ENCODE results near the gene CA9.

CA9 gene

DNA sequence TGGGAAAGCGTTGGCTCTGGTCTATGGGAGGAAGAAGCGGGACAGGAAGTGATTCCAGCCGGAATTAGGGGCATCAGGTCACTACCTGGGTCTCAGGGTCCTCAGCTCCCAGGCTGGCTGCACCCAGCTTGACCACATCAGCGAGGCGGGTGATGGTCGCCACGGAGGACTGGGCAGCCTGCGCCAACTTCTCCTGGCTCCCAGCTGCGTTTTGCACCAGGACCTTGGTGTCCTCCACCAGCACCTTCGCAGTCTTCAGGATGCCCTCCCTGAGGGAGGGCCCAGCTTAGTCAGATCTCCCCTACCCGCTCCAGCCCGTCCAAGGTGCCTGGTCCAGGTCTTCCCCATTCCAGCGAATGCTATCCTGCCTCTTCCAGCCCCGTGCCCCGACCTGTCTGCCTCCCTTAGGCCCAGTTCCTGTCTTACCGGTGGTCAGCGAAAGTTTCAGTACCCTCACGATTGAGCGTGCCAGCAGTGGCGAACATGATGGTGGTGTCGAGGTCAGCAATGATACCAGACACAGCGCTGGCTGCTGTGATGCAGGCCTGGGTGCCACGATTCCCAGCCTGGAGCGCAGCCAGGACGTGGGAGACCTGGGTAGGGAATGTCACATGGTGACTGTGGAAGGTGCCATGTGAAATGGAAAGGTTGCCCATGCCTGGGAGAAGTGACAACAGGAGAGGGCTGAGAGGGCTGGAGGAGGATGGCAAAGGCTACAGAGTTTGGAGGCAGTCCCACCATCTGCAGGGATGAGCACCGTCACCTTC lies 30.4 kb downstream of the CA9 start:
- no peak overlapping the region for H3K4me3 ChIP-seq (replicated peaks in 1 of 2; ENCODE audit: low read depth in 2 of 2, low read length in 2 of 2)
- no peak for DNase-seq (ENCODE audit: low read depth in 2 of 2)
- TF ChIP-seq, protein P1, sequence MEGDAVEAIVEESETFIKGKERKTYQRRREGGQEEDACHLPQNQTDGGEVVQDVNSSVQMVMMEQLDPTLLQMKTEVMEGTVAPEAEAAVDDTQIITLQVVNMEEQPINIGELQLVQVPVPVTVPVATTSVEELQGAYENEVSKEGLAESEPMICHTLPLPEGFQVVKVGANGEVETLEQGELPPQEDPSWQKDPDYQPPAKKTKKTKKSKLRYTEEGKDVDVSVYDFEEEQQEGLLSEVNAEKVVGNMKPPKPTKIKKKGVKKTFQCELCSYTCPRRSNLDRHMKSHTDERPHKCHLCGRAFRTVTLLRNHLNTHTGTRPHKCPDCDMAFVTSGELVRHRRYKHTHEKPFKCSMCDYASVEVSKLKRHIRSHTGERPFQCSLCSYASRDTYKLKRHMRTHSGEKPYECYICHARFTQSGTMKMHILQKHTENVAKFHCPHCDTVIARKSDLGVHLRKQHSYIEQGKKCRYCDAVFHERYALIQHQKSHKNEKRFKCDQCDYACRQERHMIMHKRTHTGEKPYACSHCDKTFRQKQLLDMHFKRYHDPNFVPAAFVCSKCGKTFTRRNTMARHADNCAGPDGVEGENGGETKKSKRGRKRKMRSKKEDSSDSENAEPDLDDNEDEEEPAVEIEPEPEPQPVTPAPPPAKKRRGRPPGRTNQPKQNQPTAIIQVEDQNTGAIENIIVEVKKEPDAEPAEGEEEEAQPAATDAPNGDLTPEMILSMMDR (IDR thresholded peaks at IDR 0.05; ENCODE audit: low read depth, low read length) = no peak

DNA sequence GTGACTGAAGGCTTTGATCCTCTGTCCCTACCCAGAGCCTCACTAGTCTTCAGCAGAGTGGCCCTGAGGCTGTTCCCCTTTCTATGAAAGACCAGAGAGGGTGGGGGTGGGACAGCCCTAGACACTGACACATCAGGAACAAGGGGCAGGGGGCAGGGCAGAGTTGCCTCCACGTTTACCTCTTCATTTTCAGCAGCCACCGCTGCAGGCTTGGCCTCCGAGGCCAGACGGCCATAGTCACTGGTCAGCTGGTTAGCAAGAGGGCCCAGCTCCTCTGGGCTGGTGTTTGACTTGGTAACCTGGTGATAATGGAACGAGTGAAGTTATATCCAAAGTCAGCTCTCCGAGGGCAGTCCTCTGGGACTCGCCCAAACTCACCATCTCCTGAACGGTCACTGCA lies 31.6 kb downstream of the CA9 start:
- no peak for DNase-seq (ENCODE audit: low read depth in 2 of 2)
- TF ChIP-seq, protein P1 (IDR thresholded peaks at IDR 0.05; ENCODE audit: low read depth, low read length) = no peak
- H3K4me3 ChIP-seq (replicated peaks in 1 of 2; ENCODE audit: low read depth in 2 of 2, low read length in 2 of 2) = no peak overlapping the region

DNA sequence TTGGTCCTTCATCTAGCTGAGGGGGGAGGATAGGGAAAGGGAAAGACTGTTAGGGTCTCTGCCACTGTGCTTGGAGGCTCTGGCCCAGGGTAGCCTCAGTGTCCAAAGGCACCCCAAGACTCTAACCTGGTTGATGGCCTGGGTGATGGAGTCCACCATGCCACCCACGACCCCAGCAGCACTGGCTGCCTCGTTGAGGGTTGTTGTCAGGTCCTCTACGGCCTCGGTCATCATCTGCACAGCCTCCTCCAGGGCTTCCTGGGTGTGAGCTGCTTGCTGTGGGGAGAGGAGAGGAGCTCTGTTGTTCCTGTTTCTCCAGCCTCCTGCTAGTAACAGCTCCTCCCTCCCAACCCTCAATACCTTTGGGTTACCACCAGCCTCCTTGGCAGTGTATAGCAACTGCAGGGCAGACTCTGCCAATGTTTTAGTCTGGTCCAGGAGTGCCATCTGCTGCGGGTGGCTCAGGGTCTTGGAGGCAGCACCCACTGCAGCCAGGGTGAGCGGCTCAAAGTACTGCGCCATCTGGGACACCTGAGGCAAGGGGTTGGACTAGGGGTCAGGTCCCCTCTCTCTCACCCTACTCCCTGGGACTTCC lies 32.2 kb downstream of the CA9 start:
- TF ChIP-seq, protein P1 (IDR thresholded peaks at IDR 0.05; ENCODE audit: low read depth, low read length) = no peak

DNA sequence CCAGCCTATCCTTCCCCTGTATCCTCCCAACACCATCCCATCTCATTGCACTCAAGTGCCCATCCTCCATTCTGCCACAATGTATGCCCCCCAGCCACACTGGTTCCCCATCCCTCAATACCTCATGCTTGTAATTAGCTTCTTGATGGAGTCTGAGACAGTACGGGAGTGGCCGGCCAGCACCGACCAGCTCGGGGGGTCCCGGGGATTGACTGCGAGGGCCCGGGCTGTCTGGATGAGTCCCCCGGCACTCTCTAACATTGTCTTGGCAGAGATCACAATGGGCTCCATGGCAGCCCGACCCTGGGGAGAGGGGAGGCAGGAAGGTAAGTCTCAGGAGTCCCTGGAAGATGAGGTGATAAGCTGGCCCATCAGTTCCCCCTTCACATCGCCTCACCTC lies 33.2 kb downstream of the CA9 start:
- H3K4me3 ChIP-seq (replicated peaks in 1 of 2; ENCODE audit: low read depth in 2 of 2, low read length in 2 of 2) = no peak overlapping the region
- DNase-seq (ENCODE audit: low read depth in 2 of 2) = no peak
- TF ChIP-seq, protein P1 (IDR thresholded peaks at IDR 0.05; ENCODE audit: low read depth, low read length) = no peak

More for the DNA sequence above, 32.2 kb downstream of the CA9 start:
- DNase-seq (ENCODE audit: low read depth in 2 of 2) = no peak
- no peak overlapping the region for H3K4me3 ChIP-seq (replicated peaks in 1 of 2; ENCODE audit: low read depth in 2 of 2, low read length in 2 of 2)

DNA sequence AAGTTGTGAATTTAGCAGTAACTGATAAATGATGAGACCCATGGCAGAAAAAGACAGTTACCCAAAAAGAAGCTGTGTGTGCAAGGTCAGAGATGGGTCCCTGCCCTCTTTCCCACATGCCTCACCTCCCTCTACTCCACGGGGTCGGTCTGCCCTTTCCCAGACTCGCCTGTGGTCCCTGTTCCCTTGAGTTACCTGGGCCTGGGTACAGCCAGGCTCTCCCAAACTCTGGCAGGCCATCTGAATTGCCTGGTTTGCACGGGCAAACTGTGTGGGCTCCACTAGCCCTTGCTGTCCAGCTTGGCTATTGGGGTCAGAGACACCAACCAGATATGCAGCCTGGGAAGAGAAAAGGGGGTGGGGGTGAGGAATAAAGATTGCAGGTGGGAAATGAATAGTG lies 34.4 kb downstream of the CA9 start:
- H3K4me3 ChIP-seq (replicated peaks in 1 of 2; ENCODE audit: low read depth in 2 of 2, low read length in 2 of 2) = no peak overlapping the region
- TF ChIP-seq, protein P1 (IDR thresholded peaks at IDR 0.05; ENCODE audit: low read depth, low read length) = no peak
- no peak for DNase-seq (ENCODE audit: low read depth in 2 of 2)

DNA sequence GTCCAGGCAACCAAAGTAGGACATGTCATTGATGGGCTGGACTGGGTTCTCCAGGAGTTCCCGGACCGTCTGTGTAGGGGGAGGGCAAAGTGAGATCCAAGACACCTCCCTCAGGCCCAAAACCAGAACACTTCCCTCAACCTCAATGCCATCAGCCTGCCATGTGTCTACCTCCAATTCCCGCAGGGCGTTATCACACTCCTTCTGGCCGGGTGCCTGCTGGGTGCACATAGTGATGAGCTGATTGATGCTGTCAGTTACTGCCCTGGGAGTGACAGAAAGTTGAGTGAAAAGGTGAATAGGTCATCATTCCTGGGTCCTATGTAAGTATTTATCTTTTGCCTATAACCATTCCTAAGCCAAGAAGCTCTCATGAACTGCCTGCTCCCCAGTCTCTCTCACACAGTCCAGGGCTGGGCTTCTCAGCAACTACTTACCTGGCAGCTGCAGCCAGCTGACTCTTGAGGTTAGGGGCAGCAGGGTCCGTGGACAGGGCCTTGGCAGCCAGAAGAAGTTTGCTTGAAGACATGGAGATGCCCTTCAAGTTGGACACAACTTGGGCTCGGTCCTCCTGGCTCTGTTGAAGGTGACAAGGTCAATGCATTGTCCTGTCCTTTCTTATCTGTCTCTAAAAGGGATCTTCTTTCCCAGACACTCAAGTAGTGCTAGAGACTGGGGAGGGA lies 37.2 kb downstream of the CA9 start:
- no peak for DNase-seq (ENCODE audit: low read depth in 2 of 2)
- no peak overlapping the region for H3K4me3 ChIP-seq (replicated peaks in 1 of 2; ENCODE audit: low read depth in 2 of 2, low read length in 2 of 2)
- TF ChIP-seq, protein P1 (IDR thresholded peaks at IDR 0.05; ENCODE audit: low read depth, low read length) = no peak
